Measurements from ENCODE around the gene VWA3A.

DNA sequence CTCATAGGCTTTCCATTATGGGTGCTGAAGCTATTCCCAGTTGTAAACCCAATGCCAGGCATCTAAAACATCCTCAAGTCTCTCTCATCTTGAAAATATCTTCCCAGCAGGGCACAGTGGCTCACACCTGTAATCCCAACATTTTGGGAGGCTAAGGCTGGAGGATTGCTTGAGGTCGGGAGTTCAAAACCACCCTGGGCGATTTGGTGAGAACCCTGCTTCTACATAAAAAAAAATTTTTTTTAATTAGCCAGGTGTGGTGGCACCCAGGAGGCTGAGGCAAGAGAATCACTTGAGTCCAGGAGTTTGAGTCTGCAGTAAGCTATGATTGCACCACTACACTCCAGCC lies 100.7 kb downstream of the VWA3A start:
- TF ChIP-seq, protein P1, sequence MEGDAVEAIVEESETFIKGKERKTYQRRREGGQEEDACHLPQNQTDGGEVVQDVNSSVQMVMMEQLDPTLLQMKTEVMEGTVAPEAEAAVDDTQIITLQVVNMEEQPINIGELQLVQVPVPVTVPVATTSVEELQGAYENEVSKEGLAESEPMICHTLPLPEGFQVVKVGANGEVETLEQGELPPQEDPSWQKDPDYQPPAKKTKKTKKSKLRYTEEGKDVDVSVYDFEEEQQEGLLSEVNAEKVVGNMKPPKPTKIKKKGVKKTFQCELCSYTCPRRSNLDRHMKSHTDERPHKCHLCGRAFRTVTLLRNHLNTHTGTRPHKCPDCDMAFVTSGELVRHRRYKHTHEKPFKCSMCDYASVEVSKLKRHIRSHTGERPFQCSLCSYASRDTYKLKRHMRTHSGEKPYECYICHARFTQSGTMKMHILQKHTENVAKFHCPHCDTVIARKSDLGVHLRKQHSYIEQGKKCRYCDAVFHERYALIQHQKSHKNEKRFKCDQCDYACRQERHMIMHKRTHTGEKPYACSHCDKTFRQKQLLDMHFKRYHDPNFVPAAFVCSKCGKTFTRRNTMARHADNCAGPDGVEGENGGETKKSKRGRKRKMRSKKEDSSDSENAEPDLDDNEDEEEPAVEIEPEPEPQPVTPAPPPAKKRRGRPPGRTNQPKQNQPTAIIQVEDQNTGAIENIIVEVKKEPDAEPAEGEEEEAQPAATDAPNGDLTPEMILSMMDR (IDR thresholded peaks at IDR 0.05): no peak
- TF ChIP-seq POLR2AphosphoS5 (IDR thresholded peaks at IDR 0.05): no peak
- no peak for TF ChIP-seq EP300 (IDR thresholded peaks at IDR 0.05)
- no peak for TF ChIP-seq POLR2A (IDR thresholded peaks at IDR 0.05)

All from stomach (tissue), 4 donors.